T47D (cell line): Measurements from ENCODE around the gene HMGB4.

Experiments
- DNase-seq, 2 experiments: peaks; one replicate each; pipeline versions ENCODE4 v3.0.0 to v3.0.0-alpha.2; 2011 to 2012; ENCODE audit warnings: low read depth in 1 of 2, low spot score in 1 of 2
- JUND ChIP-seq: IDR thresholded peaks from 2 replicates; pipeline ENCODE4 v1.6.1; 2012; ENCODE audit warnings: low read depth
- in situ Hi-C: cut with HindIII; loops from 2 replicates; pipeline ENCODE4 v1.10.0; 2016; ENCODE audit warnings: low sequenced_read_pairs, low pct_unique_long_range_greater_than_20kb

HMGB4 gene

DNA sequence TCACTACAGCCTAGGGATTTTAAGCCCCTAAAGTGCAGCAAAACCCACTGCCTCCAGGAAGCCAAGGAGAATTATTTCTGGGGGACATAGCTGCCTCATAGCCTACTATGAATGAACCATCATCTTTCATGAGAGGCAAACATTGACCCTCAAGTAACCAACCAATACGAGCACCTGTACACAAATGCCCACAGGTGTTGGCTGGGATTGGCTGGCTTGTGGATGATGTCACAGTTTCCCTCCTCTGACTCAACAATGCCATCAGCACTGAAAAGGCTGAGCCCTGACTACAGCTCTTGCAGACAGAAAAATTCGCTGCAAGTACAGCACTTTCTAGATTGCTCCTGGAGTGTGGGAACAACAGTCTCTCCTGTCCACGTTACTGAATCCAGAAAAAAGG lies at the start of gene HMGB4:
Gene HMGB4 (plus strand): TSS at position 301 of the 400 bp plus-strand sequence. CDS start 113 bp downstream, outside the sequence.
- in situ Hi-C loops, result no loop called here
- no peak for DNase-seq

GRCh38 chr1:33814166-33814565 lies 49.7 kb upstream of the HMGB4 start:
- TF ChIP-seq JUND, result no peak
- DNase-seq, result no peak
- in situ Hi-C loops, result no loop called here

More for the DNA sequence above, at the start of gene HMGB4:
- no peak for TF ChIP-seq JUND

DNA sequence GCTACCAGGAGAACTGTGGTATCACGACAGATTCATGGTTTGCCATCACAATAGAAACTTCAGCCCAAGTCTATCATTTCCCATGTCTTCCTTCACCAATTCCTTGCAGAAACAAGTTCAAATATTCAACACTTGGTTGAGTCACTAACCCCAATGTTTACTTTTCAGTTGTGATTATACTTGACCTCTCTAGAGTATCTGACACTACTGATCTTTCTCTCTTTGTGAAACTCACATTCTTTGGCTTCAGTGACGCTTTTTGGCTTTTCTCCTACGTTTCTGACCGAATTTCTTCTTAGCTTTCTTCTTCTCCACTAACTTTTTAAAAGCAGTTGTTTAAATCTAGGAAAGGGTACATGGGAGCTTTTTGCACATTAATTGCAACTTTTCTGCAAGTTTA lies 48.8 kb upstream of the HMGB4 start:
- in situ Hi-C loops, result no loop called here
- TF ChIP-seq JUND, result no peak
- DNase-seq, result no peak

DNA sequence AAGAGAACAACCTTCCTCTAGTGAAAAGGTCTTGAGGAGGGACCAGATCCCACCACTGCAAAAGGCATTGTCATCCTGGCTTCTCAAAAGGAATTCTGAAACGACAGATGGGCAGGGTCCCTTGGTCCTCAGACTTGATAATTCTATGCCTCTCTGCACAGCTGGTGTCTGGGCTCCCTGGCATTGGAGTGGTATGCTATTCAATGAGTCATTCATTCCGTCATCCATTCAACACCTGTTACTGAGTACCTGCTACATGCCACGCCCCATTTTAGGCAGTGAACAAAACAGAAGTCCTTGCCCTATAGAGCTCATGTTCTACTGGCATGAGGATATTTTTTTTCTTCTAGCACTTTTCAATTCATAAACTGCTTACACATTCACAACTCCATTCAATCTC lies 45.8 kb upstream of the HMGB4 start:
- DNase-seq, result no peak
- in situ Hi-C loops, result no loop called here
- TF ChIP-seq JUND, result no peak

GRCh38 chr1:33819290-33819912 lies 44.5 kb upstream of the HMGB4 start:
- no peak for DNase-seq
- no peak for TF ChIP-seq JUND
- in situ Hi-C loops, result no loop called here

GRCh38 chr1:33819913-33820311 lies 44.0 kb upstream of the HMGB4 start:
- TF ChIP-seq JUND, result no peak
- in situ Hi-C loops, result no loop called here
- DNase-seq, result no peak

- no peak for DNase-seq
- no peak for TF ChIP-seq JUND
- in situ Hi-C loops, result no loop called here
Observed at GRCh38 chr1:33820804-33821203, 43.1 kb upstream of the HMGB4 start.

GRCh38 chr1:33821291-33821690 lies 42.6 kb upstream of the HMGB4 start:
- in situ Hi-C loops, result no loop called here
- DNase-seq, result no peak
- no peak for TF ChIP-seq JUND

DNA sequence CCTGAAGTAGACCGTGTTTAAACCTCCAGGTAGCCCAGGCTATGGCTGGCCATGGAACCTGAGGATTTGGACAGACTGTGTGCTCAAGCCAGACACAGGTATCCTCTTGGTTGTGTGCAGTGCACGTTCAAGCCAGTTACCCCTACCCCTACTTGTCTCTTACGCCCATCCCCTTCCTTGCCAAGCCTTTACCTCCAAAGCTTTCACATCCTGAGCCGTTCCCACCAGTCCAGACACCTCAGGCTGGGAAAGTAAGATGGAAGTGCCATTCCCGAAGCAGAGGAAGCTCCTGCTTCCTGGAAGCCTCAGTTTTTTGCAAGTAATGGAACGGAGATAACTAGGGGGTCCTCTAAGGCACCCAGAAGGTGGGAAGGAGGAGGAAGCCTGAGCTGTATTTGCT lies 41.5 kb upstream of the HMGB4 start:
- in situ Hi-C loops, result no loop called here
- no peak for DNase-seq

GRCh38 chr1:33823401-33823800 lies 40.5 kb upstream of the HMGB4 start:
- no peak for TF ChIP-seq JUND
- in situ Hi-C loops, result no loop called here
- DNase-seq, result no peak

More for the DNA sequence above, 41.5 kb upstream of the HMGB4 start:
- TF ChIP-seq JUND, result no peak

- TF ChIP-seq JUND, result no peak
- in situ Hi-C loops, result no loop called here
- DNase-seq, result no peak
Observed at GRCh38 chr1:33823830-33824229, 40.0 kb upstream of the HMGB4 start.

GRCh38 chr1:33824321-33824720 lies 39.6 kb upstream of the HMGB4 start:
- in situ Hi-C loops, result no loop called here
- no peak for DNase-seq
- no peak for TF ChIP-seq JUND

DNA sequence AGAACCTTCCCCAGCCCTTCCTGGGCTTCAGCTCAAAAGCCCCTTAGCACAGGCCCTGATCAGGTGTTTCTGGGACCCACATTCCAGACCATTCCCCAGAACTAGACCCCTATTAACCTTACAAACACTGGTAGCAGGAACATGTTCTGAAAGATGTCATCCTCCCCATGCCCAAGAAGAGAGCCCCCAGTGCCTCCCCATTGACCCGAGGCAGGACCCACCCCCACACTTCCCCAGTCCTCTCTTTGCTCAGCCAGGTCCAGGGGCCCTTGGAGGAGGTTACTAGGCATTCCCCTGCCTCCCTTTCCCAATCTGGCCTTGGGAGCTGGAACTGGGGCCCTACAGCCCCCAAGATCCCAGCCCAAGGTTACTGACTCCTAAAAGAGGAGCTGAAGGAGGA lies 38.9 kb upstream of the HMGB4 start:
- in situ Hi-C loops, result no loop called here
- no peak for DNase-seq
- no peak for TF ChIP-seq JUND

DNA sequence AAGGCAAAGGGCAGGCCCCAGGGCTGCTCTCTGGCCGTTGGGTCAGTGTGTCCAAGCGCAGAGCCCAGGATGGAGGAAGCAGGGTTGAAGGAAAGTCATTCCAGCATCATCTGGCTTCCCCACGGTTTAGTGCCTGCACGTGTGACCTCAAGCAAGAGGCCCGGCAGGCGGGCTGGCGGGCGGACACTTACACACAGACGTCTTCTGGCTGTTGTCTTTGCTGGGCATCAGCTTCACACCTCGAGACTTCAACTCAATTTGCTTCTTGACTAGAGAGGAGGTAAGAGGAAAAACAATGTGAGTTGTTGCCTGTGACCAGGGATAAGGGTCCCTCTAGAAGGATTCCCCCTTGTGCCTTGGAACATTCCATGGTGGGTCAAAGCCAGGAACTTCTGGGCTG lies 38.4 kb upstream of the HMGB4 start:
- TF ChIP-seq JUND, result no peak
- in situ Hi-C loops, result no loop called here
- no peak for DNase-seq
